ENCODE measurements around the gene GREB1L. TPM values are rescaled to one million over a fixed set of nuclear protein-coding genes. Genes with fewer than 3 reads are reported as not detected.

Gene GREB1L
- polyA plus RNA-seq, 1 donor (not counting 4 experiments of a cell fraction or from before 2014, with no cell fraction given) = 5.5 TPM

DNA sequence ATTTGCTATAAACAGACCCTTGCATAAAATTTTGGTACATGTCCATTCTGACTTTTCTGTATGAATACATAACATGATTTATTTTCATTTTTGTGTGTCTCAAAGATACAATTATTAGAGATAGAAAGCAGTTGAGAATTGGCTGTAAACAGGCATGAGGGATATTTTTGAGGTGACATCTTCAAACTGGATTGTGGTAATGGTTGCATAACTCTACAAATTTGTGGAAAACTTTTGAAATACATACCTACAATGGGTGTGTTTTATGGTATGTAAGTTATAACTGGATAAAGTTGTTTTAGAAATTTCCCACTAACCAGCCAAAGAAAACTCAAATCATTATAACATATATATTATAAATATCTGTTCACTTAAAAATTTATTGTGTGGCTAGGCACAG, 39.6 kb downstream of the GREB1L start:
- no peaks in the 10 kb centered on the region for H3K4me1 ChIP-seq (ENCODE audit: control insufficient read depth, extremely low read depth, insufficient read depth, low read length)
- no peak overlapping the region for H3K4me2 ChIP-seq (ENCODE audit: control insufficient read depth, extremely low read depth, insufficient read depth, low read depth, low read length)
- FAIRE-seq (no peak), DNase-seq (ENCODE audit: low read depth, low spot score) (no peak)
- no peaks in the 10 kb centered on the region for H3K36me3 ChIP-seq (ENCODE audit: control insufficient read depth in 2 of 2, extremely low read depth in 1 of 2, insufficient read depth in 2 of 2, low read length in 2 of 2)
- H3K79me2 ChIP-seq (ENCODE audit: control insufficient read depth, insufficient read depth, low read length) = no peaks in the 10 kb centered on the region
- no peaks in the 10 kb centered on the region for H3K9me3 ChIP-seq (ENCODE audit: control insufficient read depth, low read depth, low read length)
- H2AFZ ChIP-seq (ENCODE audit: control insufficient read depth, low read length) = no peak overlapping the region
- H3K9me1 ChIP-seq (ENCODE audit: control insufficient read depth, extremely low read depth, insufficient read depth, low read length) = no peaks in the 10 kb centered on the region
- H3K9ac ChIP-seq (ENCODE audit: control insufficient read depth, extremely low read depth, insufficient read depth, low read length) = no peak overlapping the region
- no peak overlapping the region for H3K27ac ChIP-seq (ENCODE audit: control insufficient read depth, insufficient read depth, low read length)
- no peaks in the 10 kb centered on the region for H4K20me1 ChIP-seq (ENCODE audit: control insufficient read depth, extremely low read depth, insufficient read depth, low read length)
- no peaks in the 10 kb centered on the region for H3K27me3 ChIP-seq (ENCODE audit: control insufficient read depth, extremely low read depth, insufficient read depth, low read length)
- H3K4me3 ChIP-seq (ENCODE audit: control insufficient read depth in 2 of 3, extremely low read depth in 1 of 3, insufficient read depth in 2 of 3, low read depth in 1 of 3, low read length in 3 of 3) = no peak overlapping the region
- dilution Hi-C loops (cut with MboI; ENCODE audit: extremely low pct_ligation_motif_present, low sequenced_read_pairs) = no loop called here
- no peak for TF ChIP-seq EZH2 (IDR thresholded peaks at IDR 0.05; ENCODE audit: low read length)
- TF ChIP-seq, protein P1, sequence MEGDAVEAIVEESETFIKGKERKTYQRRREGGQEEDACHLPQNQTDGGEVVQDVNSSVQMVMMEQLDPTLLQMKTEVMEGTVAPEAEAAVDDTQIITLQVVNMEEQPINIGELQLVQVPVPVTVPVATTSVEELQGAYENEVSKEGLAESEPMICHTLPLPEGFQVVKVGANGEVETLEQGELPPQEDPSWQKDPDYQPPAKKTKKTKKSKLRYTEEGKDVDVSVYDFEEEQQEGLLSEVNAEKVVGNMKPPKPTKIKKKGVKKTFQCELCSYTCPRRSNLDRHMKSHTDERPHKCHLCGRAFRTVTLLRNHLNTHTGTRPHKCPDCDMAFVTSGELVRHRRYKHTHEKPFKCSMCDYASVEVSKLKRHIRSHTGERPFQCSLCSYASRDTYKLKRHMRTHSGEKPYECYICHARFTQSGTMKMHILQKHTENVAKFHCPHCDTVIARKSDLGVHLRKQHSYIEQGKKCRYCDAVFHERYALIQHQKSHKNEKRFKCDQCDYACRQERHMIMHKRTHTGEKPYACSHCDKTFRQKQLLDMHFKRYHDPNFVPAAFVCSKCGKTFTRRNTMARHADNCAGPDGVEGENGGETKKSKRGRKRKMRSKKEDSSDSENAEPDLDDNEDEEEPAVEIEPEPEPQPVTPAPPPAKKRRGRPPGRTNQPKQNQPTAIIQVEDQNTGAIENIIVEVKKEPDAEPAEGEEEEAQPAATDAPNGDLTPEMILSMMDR (optimal IDR thresholded peaks at IDR 0.05 in 1 of 3, IDR thresholded peaks at IDR 0.05 in 1 of 3, conservative IDR thresholded peaks at IDR 0.05 in 1 of 3; ENCODE audit: extremely low read depth in 1 of 3, insufficient read depth in 2 of 3, low read length in 3 of 3) = no peak

DNA sequence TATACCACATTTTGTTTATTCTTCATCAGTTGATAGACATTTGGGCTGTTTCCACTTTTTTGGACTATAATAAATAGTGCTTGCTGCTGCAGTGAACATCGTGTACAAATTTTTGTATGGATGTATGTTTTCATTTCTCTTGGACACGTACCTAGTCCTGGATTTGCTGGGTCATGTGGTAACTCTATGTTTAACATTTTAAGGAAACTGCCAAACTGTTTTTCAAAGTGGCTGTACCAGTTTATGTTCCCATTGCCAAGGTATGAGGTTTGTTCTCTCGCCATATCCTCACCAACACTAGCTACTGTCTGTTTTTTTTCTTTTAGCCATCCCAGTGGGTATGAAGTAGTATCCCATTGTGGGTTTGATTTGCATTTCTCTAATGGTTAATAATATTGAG, 42.5 kb downstream of the GREB1L start:
- no peaks in the 10 kb centered on the region for H3K9me1 ChIP-seq (ENCODE audit: control insufficient read depth, extremely low read depth, insufficient read depth, low read length)
- H3K27ac ChIP-seq (ENCODE audit: control insufficient read depth, insufficient read depth, low read length) = no peak overlapping the region
- H3K9me3 ChIP-seq (ENCODE audit: control insufficient read depth, low read depth, low read length) = no peaks in the 10 kb centered on the region
- TF ChIP-seq EZH2 (IDR thresholded peaks at IDR 0.05; ENCODE audit: low read length) = no peak
- TF ChIP-seq, protein P1 (optimal IDR thresholded peaks at IDR 0.05 in 1 of 3, IDR thresholded peaks at IDR 0.05 in 1 of 3, conservative IDR thresholded peaks at IDR 0.05 in 1 of 3; ENCODE audit: extremely low read depth in 1 of 3, insufficient read depth in 2 of 3, low read length in 3 of 3) = no peak
- H3K79me2 ChIP-seq (ENCODE audit: control insufficient read depth, insufficient read depth, low read length) = no peaks in the 10 kb centered on the region
- no peak overlapping the region for H2AFZ ChIP-seq (ENCODE audit: control insufficient read depth, low read length)
- H3K36me3 ChIP-seq (ENCODE audit: control insufficient read depth in 2 of 2, extremely low read depth in 1 of 2, insufficient read depth in 2 of 2, low read length in 2 of 2) = no peaks in the 10 kb centered on the region
- H4K20me1 ChIP-seq (ENCODE audit: control insufficient read depth, extremely low read depth, insufficient read depth, low read length) = no peaks in the 10 kb centered on the region
- no peak overlapping the region for H3K4me2 ChIP-seq (ENCODE audit: control insufficient read depth, extremely low read depth, insufficient read depth, low read depth, low read length)
- H3K4me1 ChIP-seq (ENCODE audit: control insufficient read depth, extremely low read depth, insufficient read depth, low read length) = no peaks in the 10 kb centered on the region
- H3K9ac ChIP-seq (ENCODE audit: control insufficient read depth, extremely low read depth, insufficient read depth, low read length) = no peak overlapping the region
- dilution Hi-C loops (cut with MboI; ENCODE audit: extremely low pct_ligation_motif_present, low sequenced_read_pairs) = no loop called here
- FAIRE-seq (peak; percentile 9), DNase-seq (ENCODE audit: low read depth, low spot score) (no peak)
- H3K27me3 ChIP-seq (ENCODE audit: control insufficient read depth, extremely low read depth, insufficient read depth, low read length) = no peaks in the 10 kb centered on the region
- no peak overlapping the region for H3K4me3 ChIP-seq (ENCODE audit: control insufficient read depth in 2 of 3, extremely low read depth in 1 of 3, insufficient read depth in 2 of 3, low read depth in 1 of 3, low read length in 3 of 3)

Data from keratinocyte (primary cell).